Astrocyte (in vitro differentiated cells and primary cell): ENCODE data around the gene MYH3.

Experiments
- EZH2 ChIP-seq: IDR thresholded peaks from 2 replicates; pipeline ENCODE4 v1.6.1; 2012; ENCODE audit warnings: mild to moderate bottlenecking, low read length, inconsistent platforms; ENCODE audit not compliant: insufficient read depth
- TF ChIP-seq, protein P1 (sequence below): IDR thresholded peaks from 2 replicates; pipeline ENCODE4 v1.5.1; 2011; ENCODE audit warnings: low read depth, mild to moderate bottlenecking, inconsistent platforms, low read length, moderate library complexity; ENCODE audit not compliant: insufficient read depth

GRCh38 chr17:10661437-10661836 lies 4.3 kb upstream of the MYH3 start:
- TF ChIP-seq, protein P1, sequence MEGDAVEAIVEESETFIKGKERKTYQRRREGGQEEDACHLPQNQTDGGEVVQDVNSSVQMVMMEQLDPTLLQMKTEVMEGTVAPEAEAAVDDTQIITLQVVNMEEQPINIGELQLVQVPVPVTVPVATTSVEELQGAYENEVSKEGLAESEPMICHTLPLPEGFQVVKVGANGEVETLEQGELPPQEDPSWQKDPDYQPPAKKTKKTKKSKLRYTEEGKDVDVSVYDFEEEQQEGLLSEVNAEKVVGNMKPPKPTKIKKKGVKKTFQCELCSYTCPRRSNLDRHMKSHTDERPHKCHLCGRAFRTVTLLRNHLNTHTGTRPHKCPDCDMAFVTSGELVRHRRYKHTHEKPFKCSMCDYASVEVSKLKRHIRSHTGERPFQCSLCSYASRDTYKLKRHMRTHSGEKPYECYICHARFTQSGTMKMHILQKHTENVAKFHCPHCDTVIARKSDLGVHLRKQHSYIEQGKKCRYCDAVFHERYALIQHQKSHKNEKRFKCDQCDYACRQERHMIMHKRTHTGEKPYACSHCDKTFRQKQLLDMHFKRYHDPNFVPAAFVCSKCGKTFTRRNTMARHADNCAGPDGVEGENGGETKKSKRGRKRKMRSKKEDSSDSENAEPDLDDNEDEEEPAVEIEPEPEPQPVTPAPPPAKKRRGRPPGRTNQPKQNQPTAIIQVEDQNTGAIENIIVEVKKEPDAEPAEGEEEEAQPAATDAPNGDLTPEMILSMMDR: no peak
- no peak for TF ChIP-seq EZH2
